Thoracic aorta (tissue), 2 donors: Measurements from ENCODE around the gene KRT23. TPM values are rescaled to one million over a fixed set of nuclear protein-coding genes. Genes with fewer than 3 reads are reported as not detected.
A peak's percentile ranks its signal among the peaks of the same experiment; 100 is the strongest.

Source experiments
- ATAC-seq: fragments of 150-250 bp; one replicate; pipeline ENCODE4 v1.8.0; 2017; ENCODE audit warnings: low read depth; ENCODE audit not compliant: insufficient number of reproducible peaks, low FRiP score
- DNase-seq: peaks from one replicate; pipeline ENCODE4 v3.0.0-alpha.2; 2020; ENCODE audit warnings: low spot score
- H3K27ac ChIP-seq, 2 donors: fragments of 200-600 bp; sonication (generic); 1 replicate in 1 of 2; 2 replicates in 1 of 2; pipeline ENCODE4 v1.5.1; 2016; ENCODE audit warnings: mild to moderate bottlenecking in 2 of 2, moderate library complexity in 2 of 2
- H3K27me3 ChIP-seq: fragments of 200-600 bp; sonication (generic); replicated peaks from 2 replicates; pipeline ENCODE4 v1.6.0; 2016; ENCODE audit warnings: mild to moderate bottlenecking; ENCODE audit not compliant: insufficient read depth
- H3K36me3 ChIP-seq: fragments of 200-600 bp; sonication (generic); one replicate; pipeline ENCODE4 v1.5.1; 2016
- H3K4me1 ChIP-seq, 2 donors: fragments of 200-600 bp; sonication (generic); 1 replicate in 1 of 2; 2 replicates in 1 of 2; pipeline versions ENCODE4 v1.5.1 to v1.6.0; 2016; ENCODE audit warnings: low read depth in 2 of 2, mild to moderate bottlenecking in 1 of 2; ENCODE audit not compliant: control insufficient read depth in 1 of 2
- H3K4me3 ChIP-seq: fragments of 200-600 bp; sonication (generic); 2 replicates; pipeline ENCODE4 v1.5.1; 2016; ENCODE audit warnings: mild to moderate bottlenecking
- H3K9me3 ChIP-seq: fragments of 200-600 bp; sonication (generic); 2 replicates; pipeline ENCODE4 v1.5.1; 2016
- total RNA-seq, 2 donors: library from RNA; depleted of rRNA; stranded (reverse); fragments of >200 nt; gene quantifications; one replicate each; pipeline versions ENCODE4 v1.1.0 to v1.2.3, GENCODE V29; 2016
- TF ChIP-seq, protein P1 (sequence below): fragments of 200-600 bp; sonication (generic); IDR thresholded peaks from one replicate; pipeline ENCODE4 v1.5.1; 2019; ENCODE audit warnings: antibody characterized with exemption

The KRT23 gene
- total RNA-seq, 2 donors from 2014 or later = 0.54 TPM; not detected in 1

DNA sequence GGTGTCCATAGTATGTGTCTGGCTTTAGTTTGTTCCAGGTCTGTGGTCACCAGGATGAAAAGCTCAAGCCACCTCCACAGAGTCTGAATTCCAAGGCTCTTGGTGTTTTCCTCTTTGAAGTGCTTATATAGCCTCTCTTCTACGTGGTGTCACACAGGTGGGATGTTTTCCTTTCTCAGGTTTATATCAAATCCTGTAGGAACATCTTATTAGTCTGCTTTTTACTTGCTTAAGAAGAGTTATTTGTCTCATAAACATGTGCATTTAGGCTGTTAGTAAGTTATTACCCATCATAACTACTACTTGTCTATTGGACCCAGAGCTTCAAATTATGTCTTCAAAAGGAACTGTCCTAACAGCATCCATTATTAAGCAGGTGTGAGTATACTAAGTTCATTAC is 29.4 kb upstream of the KRT23 start, which contains the start of gene KRT39:
Gene KRT39, minus strand, starts transcription at position 101 of the 400 bp plus-strand sequence. Its CDS starts 92 bp downstream, at position 9.
- Histone ChIP-seq H3K4me1 (no peaks in the 10 kb centered on the region), H3K27ac (no peak within 1 kb of the TSS), H3K27me3 (no peaks in the 10 kb centered on the region), H3K9me3 (no peaks in the 10 kb centered on the region), H3K36me3 (no peaks in the 10 kb centered on the region), H3K4me3 (no peak within 1 kb of the TSS)
- DNase-seq = no peak
- ATAC-seq = no peak
- TF ChIP-seq, protein P1, sequence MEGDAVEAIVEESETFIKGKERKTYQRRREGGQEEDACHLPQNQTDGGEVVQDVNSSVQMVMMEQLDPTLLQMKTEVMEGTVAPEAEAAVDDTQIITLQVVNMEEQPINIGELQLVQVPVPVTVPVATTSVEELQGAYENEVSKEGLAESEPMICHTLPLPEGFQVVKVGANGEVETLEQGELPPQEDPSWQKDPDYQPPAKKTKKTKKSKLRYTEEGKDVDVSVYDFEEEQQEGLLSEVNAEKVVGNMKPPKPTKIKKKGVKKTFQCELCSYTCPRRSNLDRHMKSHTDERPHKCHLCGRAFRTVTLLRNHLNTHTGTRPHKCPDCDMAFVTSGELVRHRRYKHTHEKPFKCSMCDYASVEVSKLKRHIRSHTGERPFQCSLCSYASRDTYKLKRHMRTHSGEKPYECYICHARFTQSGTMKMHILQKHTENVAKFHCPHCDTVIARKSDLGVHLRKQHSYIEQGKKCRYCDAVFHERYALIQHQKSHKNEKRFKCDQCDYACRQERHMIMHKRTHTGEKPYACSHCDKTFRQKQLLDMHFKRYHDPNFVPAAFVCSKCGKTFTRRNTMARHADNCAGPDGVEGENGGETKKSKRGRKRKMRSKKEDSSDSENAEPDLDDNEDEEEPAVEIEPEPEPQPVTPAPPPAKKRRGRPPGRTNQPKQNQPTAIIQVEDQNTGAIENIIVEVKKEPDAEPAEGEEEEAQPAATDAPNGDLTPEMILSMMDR = no peak

DNA sequence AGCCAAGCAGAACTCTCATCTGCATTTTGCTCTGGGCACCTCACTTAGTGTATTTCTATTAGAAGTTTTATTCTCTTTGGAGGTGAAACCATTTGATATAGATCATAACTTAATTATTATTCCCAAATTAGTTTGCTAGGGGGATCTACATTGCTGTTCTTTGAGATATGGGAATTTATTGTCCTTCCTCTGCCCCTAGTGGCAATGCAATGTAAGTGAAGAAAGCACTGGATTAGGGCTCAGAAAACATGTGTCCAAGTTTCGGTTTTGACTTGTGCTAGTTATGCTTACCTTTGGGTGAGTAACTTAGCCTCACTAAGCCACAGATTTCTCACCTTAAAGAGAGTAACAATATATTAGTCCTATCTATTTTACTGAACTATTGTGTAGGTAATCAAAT is 26.4 kb upstream of the KRT23 start:
- Histone ChIP-seq H3K36me3 (no peaks in the 10 kb centered on the region), H3K27me3 (no peaks in the 10 kb centered on the region), H3K4me3 (no peak overlapping the region), H3K9me3 (no peaks in the 10 kb centered on the region), H3K27ac (no peak overlapping the region), H3K4me1 (no peaks in the 10 kb centered on the region)
- DNase-seq = no peak
- ATAC-seq = no peak
- TF ChIP-seq, protein P1 = peak; percentile 38

DNA sequence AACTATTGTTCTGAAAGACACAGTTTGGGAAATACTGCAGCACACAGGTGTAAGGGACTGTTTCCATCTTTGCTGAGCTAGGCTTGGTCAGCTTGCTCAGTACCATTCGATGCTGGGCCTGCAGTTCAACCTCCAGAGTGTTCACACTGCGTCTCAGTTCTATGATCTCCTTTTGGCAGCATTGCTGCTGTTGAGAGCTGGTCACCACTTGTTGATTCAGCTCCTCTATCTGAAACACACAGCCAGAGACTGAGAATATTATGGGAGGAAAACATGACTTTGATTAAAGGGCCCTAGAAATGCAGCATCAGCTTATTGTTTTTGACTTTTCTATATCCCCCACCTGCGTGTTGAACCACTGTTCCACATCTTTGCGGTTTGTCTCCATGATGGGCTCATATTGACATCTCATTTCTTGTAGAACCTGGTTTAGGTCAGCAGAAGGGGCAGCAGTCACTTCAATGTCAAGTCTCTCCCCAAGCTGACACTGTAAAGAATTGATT is 24.7 kb upstream of the KRT23 start:
- Histone ChIP-seq H3K27me3 (no peaks in the 10 kb centered on the region), H3K4me1 (no peaks in the 10 kb centered on the region), H3K36me3 (no peaks in the 10 kb centered on the region), H3K9me3 (no peaks in the 10 kb centered on the region), H3K4me3 (no peak overlapping the region), H3K27ac (no peak overlapping the region)
- TF ChIP-seq, protein P1 = no peak
- no peak for ATAC-seq
- DNase-seq = no peak

DNA sequence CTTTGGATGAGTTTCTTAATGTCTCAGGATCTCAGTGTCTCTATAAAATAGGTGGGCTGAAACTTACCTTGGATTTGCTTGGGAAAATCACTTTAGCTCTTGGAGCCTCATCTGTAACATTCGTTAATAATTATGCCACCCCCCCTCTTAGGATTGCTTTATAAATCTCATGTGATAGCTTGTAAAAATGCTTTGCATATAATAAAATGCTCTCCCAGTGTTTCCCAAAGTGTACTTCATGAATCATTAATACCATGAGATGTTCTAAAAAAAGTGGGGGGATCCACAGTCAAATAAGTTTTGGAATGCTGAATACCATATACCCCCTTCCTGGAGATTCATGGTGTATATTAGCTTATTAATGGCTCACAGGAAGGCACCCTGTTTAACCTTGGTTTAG is 24.1 kb upstream of the KRT23 start:
- Histone ChIP-seq H3K4me3 (no peak overlapping the region), H3K27ac (no peak overlapping the region), H3K9me3 (no peaks in the 10 kb centered on the region), H3K27me3 (no peaks in the 10 kb centered on the region), H3K36me3 (no peaks in the 10 kb centered on the region), H3K4me1 (no peaks in the 10 kb centered on the region)
- DNase-seq (no peak), ATAC-seq (no peak)
- TF ChIP-seq, protein P1 = no peak

DNA sequence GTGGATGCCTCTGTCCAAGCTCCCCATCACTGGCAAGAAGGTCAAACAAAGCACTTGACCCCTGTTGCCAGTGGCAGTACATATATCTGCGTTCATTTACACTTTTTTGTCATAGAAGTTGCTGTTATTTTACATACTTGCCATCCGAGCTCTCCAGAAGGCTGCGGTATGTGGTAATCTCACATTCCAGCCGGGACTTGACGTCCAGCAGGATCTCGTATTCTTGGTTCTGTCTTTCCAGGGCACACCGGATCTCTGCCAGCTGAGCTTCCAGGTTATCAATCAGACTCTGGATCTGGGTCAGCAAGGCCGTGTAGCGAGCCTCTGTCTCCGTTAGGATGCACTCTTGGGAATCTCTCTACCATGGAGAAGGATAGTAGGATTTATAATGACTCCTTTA is 22.7 kb upstream of the KRT23 start:
- no peaks in the 10 kb centered on the region for H3K4me1 ChIP-seq
- no peak overlapping the region for H3K27ac ChIP-seq
- peak overlapping the region; percentile 18 for H3K4me3 ChIP-seq
- no peak for ATAC-seq
- TF ChIP-seq, protein P1 = no peak
- H3K36me3 ChIP-seq = no peaks in the 10 kb centered on the region
- no peaks in the 10 kb centered on the region for H3K9me3 ChIP-seq
- H3K27me3 ChIP-seq = no peaks in the 10 kb centered on the region
- no peak for DNase-seq
